Measurements from ENCODE around the gene SLC7A6.

DNA sequence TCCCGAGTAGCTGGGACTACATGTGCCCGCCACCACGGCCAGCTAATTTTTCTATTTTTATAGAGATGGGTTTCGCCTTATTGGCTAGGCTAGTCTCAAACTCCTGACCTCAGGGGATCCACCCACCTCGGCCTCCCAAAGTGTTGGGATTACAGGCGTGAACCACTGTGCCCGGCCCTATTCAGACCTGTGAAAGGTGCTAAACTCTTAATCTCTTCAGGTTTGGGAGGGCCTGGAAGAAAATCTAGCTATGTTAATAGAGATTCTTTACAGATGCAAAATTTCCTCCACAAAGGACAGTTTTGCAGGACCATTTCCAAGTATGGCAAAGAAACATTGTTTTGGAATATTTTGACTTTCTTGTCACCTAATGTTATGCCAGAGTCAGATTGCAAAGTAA is 22.2 kb upstream of the SLC7A6 start:
- TF ChIP-seq CTCF (conservative IDR thresholded peaks at IDR 0.05; ENCODE audit: low read length) (no peak), EZH2phosphoT487 (IDR thresholded peaks at IDR 0.05; ENCODE audit: borderline replicate concordance, low read depth, low read length) (no peak)

Measured in OCI-LY7 (cell line).